Measurements from ENCODE around the gene LUC7L. TPM values are rescaled to one million over a fixed set of nuclear protein-coding genes. Genes with fewer than 3 reads are reported as not detected.
"Not testable (repeated sequence)": the region's sequence is repeated elsewhere in the genome, so short reads cannot be mapped to it uniquely, and the experiment has no call there.

The LUC7L gene
- total and polyA plus RNA-seq, 2 of the 8 experiments (the other 6 are each of a cell fraction or from before 2014, with no cell fraction given) = 49.7 to 129 TPM

DNA sequence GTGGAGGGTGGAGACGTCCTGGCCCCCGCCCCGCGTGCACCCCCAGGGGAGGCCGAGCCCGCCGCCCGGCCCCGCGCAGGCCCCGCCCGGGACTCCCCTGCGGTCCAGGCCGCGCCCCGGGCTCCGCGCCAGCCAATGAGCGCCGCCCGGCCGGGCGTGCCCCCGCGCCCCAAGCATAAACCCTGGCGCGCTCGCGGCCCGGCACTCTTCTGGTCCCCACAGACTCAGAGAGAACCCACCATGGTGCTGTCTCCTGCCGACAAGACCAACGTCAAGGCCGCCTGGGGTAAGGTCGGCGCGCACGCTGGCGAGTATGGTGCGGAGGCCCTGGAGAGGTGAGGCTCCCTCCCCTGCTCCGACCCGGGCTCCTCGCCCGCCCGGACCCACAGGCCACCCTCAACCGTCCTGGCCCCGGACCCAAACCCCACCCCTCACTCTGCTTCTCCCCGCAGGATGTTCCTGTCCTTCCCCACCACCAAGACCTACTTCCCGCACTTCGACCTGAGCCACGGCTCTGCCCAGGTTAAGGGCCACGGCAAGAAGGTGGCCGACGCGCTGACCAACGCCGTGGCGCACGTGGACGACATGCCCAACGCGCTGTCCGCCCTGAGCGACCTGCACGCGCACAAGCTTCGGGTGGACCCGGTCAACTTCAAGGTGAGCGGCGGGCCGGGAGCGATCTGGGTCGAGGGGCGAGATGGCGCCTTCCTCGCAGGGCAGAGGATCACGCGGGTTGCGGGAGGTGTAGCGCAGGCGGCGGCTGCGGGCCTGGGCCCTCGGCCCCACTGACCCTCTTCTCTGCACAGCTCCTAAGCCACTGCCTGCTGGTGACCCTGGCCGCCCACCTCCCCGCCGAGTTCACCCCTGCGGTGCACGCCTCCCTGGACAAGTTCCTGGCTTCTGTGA, 52.5 kb downstream of the LUC7L start, which contains the start of gene HBA1:
Gene HBA1, plus strand, starts transcription at position 204 of the 906 bp plus-strand sequence. Its CDS starts 37 bp downstream, at position 241.
- not testable (repeated sequence) for H2AK5ac ChIP-seq (ENCODE audit: low read depth, low read length); H4K8ac ChIP-seq (ENCODE audit: extremely low read depth, insufficient read depth, low read length); H3K9ac ChIP-seq (replicated peaks in 1 of 4; ENCODE audit: extremely low read depth in 1 of 4, low read depth in 3 of 4, low read length in 3 of 4); H2BK20ac ChIP-seq (ENCODE audit: low read length); H2BK120ac ChIP-seq (replicated peaks; ENCODE audit: low read depth, low read length); FAIRE-seq; H3K36me3 ChIP-seq (ENCODE audit: control insufficient read depth in 2 of 4, insufficient read depth in 4 of 4, low read length in 3 of 4); H3K23ac ChIP-seq (ENCODE audit: insufficient read length); H3K14ac ChIP-seq (ENCODE audit: insufficient read length); H2BK5ac ChIP-seq (ENCODE audit: low read depth, low read length); H3K23me2 ChIP-seq (ENCODE audit: low read depth, low read length); H4K91ac ChIP-seq (replicated peaks; ENCODE audit: insufficient read length, low read length); H3K9me3 ChIP-seq (ENCODE audit: insufficient read depth in 2 of 2, low read depth in 1 of 2, low read length in 1 of 2); DNase-seq (ENCODE audit: low read depth in 1 of 2, low spot score in 2 of 2); H2AFZ ChIP-seq (ENCODE audit: low read length); H3K79me1 ChIP-seq (ENCODE audit: low read depth, low read length); H4K5ac ChIP-seq (ENCODE audit: insufficient read length, low read depth, low read length); H3K56ac ChIP-seq (replicated peaks; ENCODE audit: insufficient read length, low read depth, low read length); H3K4me1 ChIP-seq (replicated peaks in 1 of 4; ENCODE audit: control insufficient read depth in 3 of 4, insufficient read depth in 4 of 4, low read length in 3 of 4); H3K18ac ChIP-seq (ENCODE audit: extremely low read depth, low read length); H3K27ac ChIP-seq (ENCODE audit: low read depth, low read length); H3K79me2 ChIP-seq (ENCODE audit: control insufficient read depth in 1 of 2, insufficient read depth in 2 of 2, low read length in 2 of 2); H2BK15ac ChIP-seq (ENCODE audit: low read length); H3K4ac ChIP-seq (replicated peaks; ENCODE audit: insufficient read length, low read depth, low read length)
- H2BK12ac ChIP-seq (ENCODE audit: low read depth, low read length) = peak within 1 kb of the TSS; percentile 76; the same call in 1 of the 2 replicates
- peaks cover 10 to 19% of the 10 kb centered on the region in 2 experiments for H4K20me1 ChIP-seq (replicated peaks in 1 of 2; ENCODE audit: control insufficient read depth in 1 of 2, insufficient read depth in 2 of 2, low read length in 2 of 2)
- peak; percentile 66 for TF ChIP-seq SUZ12 (IDR thresholded peaks at IDR 0.05; ENCODE audit: low read length)
- TF ChIP-seq EZH2 (IDR thresholded peaks at IDR 0.05; ENCODE audit: low read depth, low read length, severe bottlenecking) = peak; percentile 82
- whole genome bisulfite sequencing, 2 experiments (ENCODE audit: extremely low coverage in 1 of 2, insufficient coverage in 1 of 2, insufficient read length in 1 of 2, insufficient replicate concordance in 2 of 2, low coverage in 1 of 2, low lambda C conversion rate in 2 of 2, missing lambda C conversion rate in 1 of 2) = 5% methylated on average over 21 of the region's 88 CpGs; no CpG with 5 or more reads in 1 of the 2 experiments
- ChIA-PET POLR2A (ENCODE audit: partially characterized antibody) (interaction anchor here (2.3 kb wide), 1 partner anchor 10 kb away, joined by 16 read pairs; the partner anchor contains the start of gene HBM), CTCF (ENCODE audit: partially characterized antibody) (interaction anchor here (0.7 to 2.5 kb wide), 4 partner anchors 9 to 111 kb away, joined by 3 to 14 read pairs (median 5); no protein-coding TSS in a partner anchor)
- H3K27me3 ChIP-seq (replicated peaks in 1 of 4; ENCODE audit: control insufficient read depth in 3 of 4, extremely low read depth in 1 of 4, insufficient read depth in 3 of 4, low read length in 3 of 4) = peaks cover 56 to 80% (median 72%) of the 10 kb centered on the region in 4 experiments
- H3K4me2 ChIP-seq (ENCODE audit: insufficient read depth in 1 of 2, low read depth in 2 of 2, low read length in 2 of 2) = peak within 1 kb of the TSS in 1 of 2 experiments; percentile 53; a peak in 1 of 4 replicates
- peak within 1 kb of the TSS in 1 of 4 experiments; percentile 40; a peak in 1 of 8 replicates for H3K4me3 ChIP-seq (ENCODE audit: extremely low read depth in 1 of 4, insufficient read depth in 2 of 4, low read depth in 3 of 4, low read length in 4 of 4)
